Measurements from ENCODE around the gene NUP188. TPM values are rescaled to one million over a fixed set of nuclear protein-coding genes. Genes with fewer than 3 reads are reported as not detected.

Gene NUP188
- total and polyA plus RNA-seq, 12 donors: 12.7 to 27.3 (median 19.9) TPM

- no peak for DNase-seq
- Histone ChIP-seq H3K36me3 (peaks cover 0 to 23% (median 13%) of the 10 kb centered on the region in 9 donors), H3K9me3 (no peaks in the 10 kb centered on the region), H3K4me3 (peak overlapping the region; percentile 71 to 99 (median 94)), H3K4me1 (peaks cover 8 to 34% (median 23%) of the 10 kb centered on the region in 9 donors), H3K27ac (peak overlapping the region; percentile 57 to 91 (median 86)), H3K27me3 (no peaks in the 10 kb centered on the region)
- intact Hi-C loops (cut with DNase I): loop anchor here in 2 of 10 donors (1.0 to 2.0 kb wide), 2 partner anchors 9 to 44 kb away; partner anchors contain the start of genes DOLPP1 (in 1 of the 2) and SH3GLB2 (in 1 of the 2)
- peak in 3 of 8 donors; percentile 1 to 24 (median 1) for ATAC-seq
- no peak for TF ChIP-seq CTCF (IDR thresholded peaks at IDR 0.05)
- 6 to 7% methylated on average over 32 of the region's 32 CpGs for WGBS, 2 donors
These were observed 89.6 kb downstream of the NUP188 start for GRCh38 chr9:129036923-129037766.

- no peaks in the 10 kb centered on the region for H3K27me3 ChIP-seq
- DNase-seq: no peak
- H3K36me3 ChIP-seq: peaks cover 0 to 29% (median 19%) of the 10 kb centered on the region in 9 donors
- TF ChIP-seq CTCF (IDR thresholded peaks at IDR 0.05): no peak
- no peaks in the 10 kb centered on the region for H3K9me3 ChIP-seq
- WGBS, 2 donors: 15 to 21% methylated on average over 6 of the region's 6 CpGs
- peak overlapping the region in 9 of 10 donors; percentile 8 to 99 (median 94) for H3K4me3 ChIP-seq
- peak in 2 of 8 donors; percentile 3 to 13 for ATAC-seq
- H3K4me1 ChIP-seq: peaks cover 8 to 34% (median 23%) of the 10 kb centered on the region in 9 donors
- intact Hi-C loops (cut with DNase I): loop anchor here in 1 of 10 donors (2.0 kb wide), 1 partner anchor 43 kb away; the partner anchor contains the start of gene DOLPP1
- H3K27ac ChIP-seq: peak overlapping the region in 9 of 10 donors; percentile 75 to 91 (median 86)
These were observed 90.2 kb downstream of the NUP188 start for GRCh38 chr9:129037767-129038098.

GRCh38 chr9:129038109-129038852, 90.8 kb downstream of the NUP188 start:
- H3K36me3 ChIP-seq: peaks cover 0 to 34% (median 21%) of the 10 kb centered on the region in 9 donors
- peak overlapping the region in 9 of 10 donors; percentile 75 to 91 (median 86) for H3K27ac ChIP-seq
- H3K27me3 ChIP-seq: no peaks in the 10 kb centered on the region
- DNase-seq (peak; percentile 65 to 66), ATAC-seq (peak in 6 of 8 donors; percentile 0 to 37 (median 8))
- WGBS, 2 donors: 35 to 51% methylated on average over 8 of the region's 8 CpGs
- TF ChIP-seq CTCF (IDR thresholded peaks at IDR 0.05): no peak
- H3K9me3 ChIP-seq: no peaks in the 10 kb centered on the region
- intact Hi-C loops (cut with DNase I): no loop called here
- H3K4me3 ChIP-seq: peak overlapping the region in 8 of 10 donors; percentile 8 to 99 (median 94)
- peaks cover 8 to 34% (median 23%) of the 10 kb centered on the region in 9 donors for H3K4me1 ChIP-seq

- intact Hi-C loops (cut with DNase I): no loop called here
- peaks cover 0 to 53% (median 30%) of the 10 kb centered on the region in 9 donors for H3K36me3 ChIP-seq
- H3K4me1 ChIP-seq: peaks cover 8 to 34% (median 23%) of the 10 kb centered on the region in 9 donors
- no peak overlapping the region for H3K27ac ChIP-seq
- no peaks in the 10 kb centered on the region for H3K9me3 ChIP-seq
- DNase-seq (no peak), ATAC-seq (no peak)
- no peak overlapping the region for H3K4me3 ChIP-seq
- TF ChIP-seq CTCF (IDR thresholded peaks at IDR 0.05): no peak
- 85 to 87% methylated on average over 12 of the region's 12 CpGs for WGBS, 2 donors
- H3K27me3 ChIP-seq: no peaks in the 10 kb centered on the region
These were observed 92.7 kb downstream of the NUP188 start for GRCh38 chr9:129040113-129040643.
